ENCODE results near the gene ZNF516.

ZNF516 gene

DNA sequence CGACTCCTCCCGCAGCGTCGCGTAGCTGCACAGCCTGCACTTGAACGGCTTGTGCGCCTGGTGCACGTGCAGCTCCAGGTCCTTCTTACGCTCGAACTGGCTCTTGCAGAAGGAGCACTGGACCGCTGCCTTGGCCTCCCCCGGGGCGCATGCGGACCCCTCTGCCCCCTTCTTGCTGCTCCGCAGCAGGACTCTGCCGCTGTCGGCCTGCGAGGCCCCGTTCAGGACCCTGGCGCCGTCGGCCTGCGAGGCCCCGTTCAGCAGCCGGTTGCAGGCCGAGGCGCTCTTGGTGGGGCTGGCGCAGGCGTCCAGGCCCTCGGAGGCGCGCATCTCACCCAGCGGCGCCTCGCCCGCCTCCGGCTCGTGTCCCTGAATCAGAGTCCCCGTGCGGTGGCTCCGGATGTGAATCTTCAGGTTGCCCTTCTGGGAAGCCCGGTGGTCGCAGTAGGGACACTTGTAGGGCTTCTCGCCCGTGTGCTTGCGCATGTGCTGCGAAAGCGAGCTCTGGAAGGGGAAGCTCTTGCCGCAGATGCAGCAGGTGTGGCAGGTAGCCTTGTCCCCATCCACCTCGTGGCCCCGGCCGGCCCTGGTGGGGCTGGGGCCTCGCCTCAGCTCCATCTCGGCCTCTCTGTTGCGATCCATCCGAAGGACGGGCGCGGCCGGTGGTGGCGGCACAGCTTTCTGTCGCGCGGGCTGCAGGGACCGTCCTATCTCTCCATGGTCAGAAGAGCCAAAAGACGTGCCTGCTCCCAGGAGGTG lies 52.5 kb downstream of the ZNF516 start:
- H3K4me3 ChIP-seq (ENCODE audit: low read depth, low read length): no peak overlapping the region

DNA sequence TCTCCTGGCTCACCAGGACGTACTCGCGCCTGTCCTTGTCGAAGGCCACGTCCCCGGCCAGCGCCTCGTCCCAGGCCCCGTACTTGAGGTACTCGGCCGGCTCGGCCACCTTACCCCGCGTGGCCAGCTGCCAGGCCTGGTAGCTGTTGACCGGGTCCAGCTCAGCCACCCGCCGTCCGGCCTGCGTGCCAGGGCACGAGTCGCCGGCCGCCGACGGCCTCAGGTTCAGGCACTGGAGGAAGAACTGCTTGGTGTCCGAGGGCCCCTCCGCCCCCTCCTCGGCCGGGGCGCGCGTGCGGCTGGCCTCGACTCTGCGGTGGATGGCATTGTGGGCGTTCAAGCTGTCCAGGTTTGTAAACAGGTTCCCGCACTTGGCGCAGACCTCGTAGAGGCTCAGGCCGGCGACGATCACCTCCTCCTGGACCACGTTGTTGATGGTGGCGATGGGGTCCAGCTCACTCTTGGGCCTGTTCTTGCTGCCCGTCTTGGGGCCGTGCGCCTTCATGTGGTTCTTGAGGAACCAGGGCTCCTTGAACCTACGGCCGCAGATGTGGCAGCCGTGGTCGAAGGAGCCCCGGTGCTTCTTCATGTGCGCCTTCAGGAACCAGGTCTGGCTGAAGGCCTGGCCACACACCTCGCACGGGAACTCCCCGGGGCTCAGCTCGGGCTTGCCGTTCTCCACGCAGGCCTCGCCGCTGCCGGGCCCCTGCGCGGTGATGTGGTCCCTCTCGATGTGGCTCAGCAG lies 53.2 kb downstream of the ZNF516 start:
- H3K4me3 ChIP-seq (ENCODE audit: low read depth, low read length): no peak overlapping the region

DNA sequence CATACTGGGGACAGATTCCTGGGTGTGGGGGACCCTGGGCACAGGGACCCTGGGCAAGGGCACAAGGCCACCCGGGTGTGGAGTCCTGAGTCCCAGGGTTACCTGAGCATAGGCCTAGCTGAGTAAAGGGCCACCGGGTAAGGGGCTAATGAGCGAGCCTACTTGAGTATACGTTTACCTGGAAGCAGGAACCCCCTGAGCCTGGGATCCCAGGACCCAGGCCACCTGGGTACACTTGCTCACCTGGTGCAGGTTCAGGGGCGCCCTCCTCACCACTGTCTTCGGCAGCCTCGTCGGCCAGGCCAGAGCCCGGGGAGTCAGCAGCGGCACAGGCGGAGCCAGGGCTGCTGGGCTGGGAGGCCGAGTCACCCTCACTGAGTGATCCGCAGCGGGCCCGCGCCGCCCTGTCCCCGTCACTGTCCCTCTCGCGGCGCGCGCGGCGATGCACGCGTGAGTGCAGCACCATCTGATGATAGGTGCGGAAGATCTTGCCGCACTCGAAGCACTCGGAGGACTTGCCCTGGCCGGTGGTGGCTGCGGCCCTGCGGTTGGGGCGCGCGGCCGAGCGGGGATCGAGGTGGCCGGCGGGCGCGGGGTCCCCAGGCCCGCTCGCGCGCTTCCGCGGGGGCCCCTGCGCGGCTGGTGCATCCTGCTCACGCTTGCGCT lies 53.9 kb downstream of the ZNF516 start:
- no peak overlapping the region for H3K4me3 ChIP-seq (ENCODE audit: low read depth, low read length)

DNA sequence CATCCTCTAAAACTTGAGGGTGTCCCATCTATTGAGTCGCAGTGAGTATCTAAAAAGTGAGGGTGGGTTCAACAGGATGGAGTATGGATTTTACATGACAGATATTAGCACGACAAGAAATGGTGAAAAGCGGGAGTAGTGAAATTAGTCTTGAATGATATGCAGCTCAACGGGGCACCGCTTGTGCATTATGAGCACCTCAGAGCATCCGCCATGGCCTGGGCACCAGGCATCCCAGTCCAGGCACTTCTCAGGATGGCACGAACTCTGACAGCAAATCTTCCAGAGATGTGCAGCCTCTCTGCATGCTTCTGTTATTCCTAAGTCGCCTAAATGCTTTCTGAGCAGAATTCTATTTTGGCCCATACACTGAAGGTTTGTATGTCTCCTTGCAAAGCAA lies 57.1 kb downstream of the ZNF516 start:
- H3K4me3 ChIP-seq (ENCODE audit: low read depth, low read length): no peak overlapping the region

DNA sequence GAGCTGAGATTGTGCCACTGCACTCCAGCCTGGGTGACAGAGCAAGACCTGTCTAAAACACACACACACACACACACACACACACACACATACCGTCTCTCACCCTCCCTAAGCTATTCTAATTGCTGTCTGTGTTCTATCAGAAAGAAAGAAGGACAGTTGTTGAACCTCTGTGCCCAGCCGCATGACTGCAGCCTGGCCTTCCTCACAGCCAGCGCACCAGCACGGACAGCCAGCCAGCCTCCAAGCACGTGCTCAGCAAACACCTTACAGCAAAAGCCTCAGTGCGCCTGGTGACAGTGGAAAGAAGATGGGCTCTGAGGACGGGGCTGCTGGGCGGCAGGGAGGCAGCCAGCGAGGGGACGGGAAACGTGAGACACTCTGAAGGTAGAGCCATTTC lies 58.0 kb downstream of the ZNF516 start:
- H3K4me3 ChIP-seq (ENCODE audit: low read depth, low read length): no peak overlapping the region

DNA sequence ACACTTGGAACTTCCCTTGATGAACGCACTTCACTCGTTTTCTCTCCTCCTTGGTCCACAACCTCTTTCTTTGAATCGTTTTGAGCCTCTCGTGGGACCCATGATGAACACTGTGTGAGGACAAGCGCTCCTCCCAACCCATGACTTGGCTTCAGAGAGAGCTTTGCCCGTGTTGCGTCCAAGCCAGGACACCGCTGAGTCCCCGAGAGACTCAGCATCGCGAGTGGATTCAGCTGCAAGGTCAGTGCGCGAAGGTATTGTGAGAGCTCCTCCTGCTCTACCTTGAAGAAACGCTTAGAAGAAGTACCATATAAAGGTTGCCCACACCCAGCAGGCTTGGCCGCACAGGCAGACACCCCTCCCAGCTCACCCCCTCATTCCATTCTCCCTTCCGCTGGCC lies 58.7 kb downstream of the ZNF516 start:
- no peak overlapping the region for H3K4me3 ChIP-seq (ENCODE audit: low read depth, low read length)

DNA sequence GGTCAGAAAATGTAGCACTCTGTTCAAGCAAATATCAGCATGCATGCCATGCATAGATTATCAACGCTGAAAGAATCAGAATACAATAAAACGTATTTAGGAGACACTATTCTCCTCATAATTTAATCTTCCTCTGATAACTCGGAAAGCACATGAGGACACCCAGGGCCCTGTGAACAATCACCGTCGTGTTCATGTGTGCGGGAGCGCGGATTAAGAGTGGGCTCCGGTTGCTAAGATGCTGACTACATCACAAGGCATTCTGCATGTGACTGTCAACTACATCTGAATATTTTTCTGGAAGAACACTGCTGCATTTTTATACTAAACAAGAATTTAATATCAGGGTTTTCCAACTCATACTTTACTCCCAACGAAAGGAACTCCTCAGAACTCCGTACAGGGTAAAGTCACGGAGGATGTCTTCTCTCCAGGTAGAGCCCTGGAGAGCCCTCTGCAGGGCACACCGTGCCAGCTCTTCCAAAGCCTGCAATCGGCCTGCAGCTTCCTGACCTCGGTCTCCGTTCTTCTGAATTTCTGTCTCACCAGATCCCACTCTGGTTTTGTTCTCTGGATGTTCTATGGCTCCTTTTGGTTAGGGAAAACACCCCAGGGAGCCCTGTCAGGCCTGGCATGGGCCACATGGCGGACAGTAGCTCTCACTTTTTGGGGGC lies 59.6 kb downstream of the ZNF516 start:
- H3K4me3 ChIP-seq (ENCODE audit: low read depth, low read length): no peak overlapping the region

DNA sequence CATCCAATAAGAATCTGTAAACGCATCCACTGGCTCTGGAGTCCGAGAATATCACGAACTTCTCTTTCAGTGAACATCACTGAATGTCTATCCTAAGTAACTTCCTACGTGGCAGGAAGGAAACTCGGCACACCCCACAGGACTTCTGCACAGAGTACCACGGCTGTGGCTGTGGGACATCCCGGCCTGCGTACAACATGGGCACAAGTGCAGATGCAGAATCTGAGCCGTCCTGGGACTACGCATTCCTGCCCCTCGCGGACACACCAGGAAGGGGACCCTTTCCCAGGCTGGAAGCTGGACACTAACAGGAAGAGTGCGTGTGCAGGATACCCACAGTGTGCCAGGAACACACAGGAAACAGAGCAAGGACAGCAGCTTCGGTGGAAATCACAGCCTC lies 60.6 kb downstream of the ZNF516 start:
- H3K4me3 ChIP-seq (ENCODE audit: low read depth, low read length): no peak overlapping the region

DNA sequence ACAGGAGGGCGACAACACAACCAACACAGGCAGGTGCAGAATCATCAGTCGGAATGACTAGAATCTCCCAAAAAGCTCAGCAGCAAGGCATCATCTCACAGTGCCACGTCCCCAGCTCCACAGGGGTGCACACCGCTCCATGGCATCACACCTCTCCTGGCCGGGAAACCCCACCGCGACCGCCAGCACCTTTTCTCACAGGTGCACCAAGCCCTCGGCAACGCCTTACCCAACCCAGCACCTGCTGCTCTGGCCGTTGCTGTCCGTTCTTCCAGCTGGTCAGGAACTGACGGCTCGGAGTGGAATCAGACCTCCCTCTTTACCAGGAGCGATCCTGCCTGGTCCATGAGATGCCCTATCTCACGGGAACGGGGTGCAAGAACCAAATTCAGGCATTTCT lies 61.3 kb downstream of the ZNF516 start:
- H3K4me3 ChIP-seq (ENCODE audit: low read depth, low read length): no peak overlapping the region

DNA sequence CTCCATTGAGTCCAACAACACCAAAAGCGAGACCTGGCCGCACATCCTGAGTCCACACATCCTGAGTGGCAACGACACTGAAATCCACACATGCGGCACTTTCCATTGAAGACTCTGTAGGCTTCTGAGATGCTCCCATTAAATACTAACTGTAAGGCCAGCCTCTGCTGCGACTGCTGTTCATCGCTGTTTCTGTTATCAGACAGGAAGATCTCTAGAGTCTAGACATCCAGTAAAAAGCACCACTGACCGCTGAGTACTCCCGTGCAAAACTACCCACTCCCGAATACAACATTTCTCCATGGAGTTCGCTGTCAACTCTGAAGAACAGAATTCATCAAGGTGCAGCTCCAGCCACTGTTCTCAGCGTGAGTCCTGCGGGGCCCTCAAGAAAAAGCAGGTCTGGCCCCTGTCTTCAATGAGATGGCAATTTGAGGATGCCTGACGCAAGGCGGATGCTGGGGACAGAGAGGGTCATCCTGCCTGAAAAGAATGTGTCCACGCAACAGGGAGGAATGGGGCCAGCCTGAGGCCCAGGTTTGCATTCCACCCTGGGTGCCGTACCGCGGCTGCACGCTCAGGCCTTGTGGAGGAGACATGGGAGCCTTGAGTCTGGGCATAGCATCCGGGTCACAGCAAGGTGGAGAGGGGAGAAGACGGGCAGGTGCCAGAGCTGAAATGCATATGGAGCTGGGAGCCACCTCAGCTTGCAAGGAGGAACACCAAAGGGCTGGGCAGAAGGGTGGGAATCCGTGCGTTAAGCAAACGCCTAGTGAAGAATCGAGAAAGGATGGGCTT lies 61.9 kb downstream of the ZNF516 start:
- H3K4me3 ChIP-seq (ENCODE audit: low read depth, low read length): no peak overlapping the region

DNA sequence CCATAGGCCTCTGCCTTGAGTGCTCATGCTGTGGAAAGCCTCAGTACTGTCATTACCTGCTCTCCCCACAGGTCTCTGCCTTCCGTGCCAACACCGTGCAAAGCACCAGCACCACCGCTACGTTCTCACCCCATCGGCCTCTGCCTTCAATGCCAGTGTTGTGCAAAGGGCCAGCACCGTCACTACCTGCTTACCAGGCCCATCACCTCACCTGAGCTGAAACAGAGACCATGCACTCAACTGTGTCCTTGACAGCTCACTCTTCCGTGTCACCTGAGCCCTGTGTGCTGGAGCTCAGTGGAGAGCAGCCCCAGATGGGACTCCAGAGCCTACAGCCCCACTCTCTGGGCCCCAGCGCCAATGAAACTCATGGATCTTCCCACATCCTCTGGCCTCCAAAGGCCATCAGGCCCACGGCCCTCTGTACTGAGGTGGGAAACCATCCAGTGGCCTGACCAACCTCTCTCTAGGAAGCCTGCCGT lies 62.7 kb downstream of the ZNF516 start:
- no peak overlapping the region for H3K4me3 ChIP-seq (ENCODE audit: low read depth, low read length)

DNA sequence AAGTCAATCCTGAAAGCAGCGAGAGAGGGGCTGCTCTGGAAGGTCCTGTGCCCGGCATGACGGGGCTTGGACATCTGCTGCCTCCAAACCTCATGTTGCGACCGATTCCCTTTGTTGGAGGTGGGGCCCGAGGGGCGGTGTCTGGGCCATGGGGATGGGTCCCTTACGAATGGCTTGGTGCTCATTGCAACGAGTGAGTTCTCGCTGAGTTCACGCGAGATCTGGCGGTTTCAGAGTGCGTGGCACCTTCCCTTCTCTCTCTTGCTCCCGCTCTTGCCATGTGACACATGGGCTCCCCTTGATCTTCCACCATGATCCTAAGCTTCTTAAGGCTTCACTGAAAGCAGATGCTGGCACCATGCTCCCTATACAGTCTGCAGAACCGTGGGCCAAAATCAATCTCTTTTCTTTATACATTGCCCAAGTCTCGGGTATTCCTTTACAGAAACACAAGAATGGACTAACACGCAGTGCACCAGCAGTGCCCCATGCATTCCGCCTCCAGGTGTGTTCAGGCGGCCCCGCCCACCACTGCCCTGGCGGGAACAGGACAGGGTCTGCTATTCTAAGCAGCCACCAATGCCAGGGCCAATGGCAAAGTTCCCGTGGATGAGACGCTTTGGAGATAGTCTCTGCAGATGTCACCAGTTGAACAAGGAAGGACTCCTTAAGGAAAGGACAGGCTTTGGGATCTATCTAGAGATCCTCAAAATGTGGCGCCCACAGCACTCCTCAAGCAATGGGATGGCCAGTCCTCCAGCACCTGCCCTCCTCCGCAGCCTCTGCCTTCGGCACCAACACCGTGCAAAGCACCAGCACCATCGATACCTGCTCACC lies 63.4 kb downstream of the ZNF516 start:
- H3K4me3 ChIP-seq (ENCODE audit: low read depth, low read length): no peak overlapping the region

DNA sequence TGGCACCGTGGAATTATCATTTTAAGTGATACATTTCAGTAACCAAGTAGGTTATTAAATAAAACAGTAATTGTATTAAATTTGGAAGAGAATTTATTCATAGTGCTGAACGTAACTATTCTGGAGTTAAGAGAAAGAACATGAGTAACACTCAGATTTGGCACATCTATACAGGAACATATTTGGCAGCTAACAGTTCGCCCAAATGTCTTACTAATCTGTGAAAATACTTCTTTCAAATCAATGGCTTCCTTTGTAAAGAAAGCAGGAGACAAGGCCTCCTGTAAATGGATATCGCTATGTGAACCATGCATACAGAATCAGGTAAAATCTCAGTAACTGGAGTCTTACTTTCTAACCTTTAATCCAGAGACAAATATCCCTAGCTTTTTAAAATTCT lies 64.4 kb downstream of the ZNF516 start:
- no peak overlapping the region for H3K4me3 ChIP-seq (ENCODE audit: low read depth, low read length)

DNA sequence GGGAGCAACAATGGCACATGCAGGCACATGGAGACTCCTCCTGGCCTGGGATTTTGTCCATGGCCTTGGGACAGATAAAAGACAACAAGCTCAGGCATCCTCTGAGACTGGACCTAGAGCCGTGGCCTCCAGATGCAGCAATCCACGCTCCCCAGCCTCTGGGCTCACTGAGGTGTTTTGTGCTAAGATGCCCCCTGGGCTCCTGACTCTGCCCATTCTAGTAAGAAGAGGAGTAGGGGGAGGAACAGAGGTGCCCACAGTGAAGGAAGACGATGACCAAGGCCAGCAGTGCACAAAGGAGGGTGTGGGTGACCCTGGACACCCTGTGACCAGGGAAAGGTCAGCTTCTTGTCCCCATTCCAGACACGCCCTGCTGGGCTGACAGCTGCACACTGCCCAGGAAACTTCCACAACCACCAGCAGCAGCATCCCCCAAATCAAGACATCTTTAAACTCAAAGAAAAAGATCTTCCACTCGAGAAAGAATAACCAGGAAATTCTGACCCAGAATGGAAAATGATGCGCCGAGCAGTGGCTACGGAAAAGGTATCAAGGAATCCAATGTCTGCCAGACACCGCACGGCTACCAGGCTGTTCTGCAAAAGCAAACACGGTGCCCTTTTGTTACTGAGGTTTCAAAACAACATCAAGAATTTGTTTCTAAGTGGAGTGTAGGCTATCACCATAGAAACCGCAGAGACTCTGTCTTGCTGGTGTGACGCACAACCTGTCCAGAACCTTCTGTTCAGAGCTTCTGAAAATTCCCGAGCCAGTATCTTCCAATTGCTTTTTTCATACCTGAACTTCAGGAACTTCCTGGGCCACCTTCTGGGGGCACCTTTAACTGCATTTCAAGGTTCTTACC lies 65.5 kb downstream of the ZNF516 start:
- no peak overlapping the region for H3K4me3 ChIP-seq (ENCODE audit: low read depth, low read length)

DNA sequence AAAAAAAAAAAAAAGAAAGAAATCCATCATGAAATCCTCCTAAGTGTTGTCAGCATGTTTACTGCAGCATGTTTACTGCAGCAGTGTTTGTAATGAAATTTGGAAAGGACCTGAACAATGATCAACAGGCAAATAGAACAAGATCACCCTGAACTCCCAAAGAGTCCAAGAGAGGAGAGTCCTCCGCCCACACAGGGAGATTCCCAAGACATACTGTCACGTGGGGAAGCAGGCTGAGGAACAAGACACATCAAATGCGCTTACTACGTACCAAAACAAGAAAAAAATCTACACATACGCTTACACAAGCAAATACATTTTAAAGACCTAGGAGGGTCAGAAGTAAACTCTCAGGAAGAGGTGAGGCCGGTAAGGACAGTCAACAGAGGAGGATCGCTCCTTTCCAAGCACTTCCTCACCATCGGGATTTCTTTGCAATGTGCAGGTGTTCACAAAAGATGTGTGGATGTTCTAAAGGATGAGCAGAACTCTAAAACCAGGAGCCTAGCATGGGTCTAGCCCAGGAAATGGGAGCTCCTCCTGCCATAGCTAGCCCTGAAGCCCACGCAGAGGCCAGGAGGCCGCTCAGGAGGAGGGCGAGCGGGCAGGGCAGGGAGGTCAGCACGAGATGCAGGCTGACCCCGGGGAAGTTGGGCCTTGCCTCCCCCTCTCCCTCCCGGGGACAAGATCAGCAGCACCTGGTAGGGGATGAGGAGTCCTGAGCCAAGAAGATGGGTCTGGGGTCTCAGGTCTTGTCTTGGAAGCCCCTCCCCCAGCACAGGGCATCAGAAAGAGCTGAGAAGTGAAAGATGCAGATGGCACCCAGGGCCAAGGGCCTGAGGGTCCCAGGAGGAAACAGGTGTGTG lies 66.4 kb downstream of the ZNF516 start:
- no peak overlapping the region for H3K4me3 ChIP-seq (ENCODE audit: low read depth, low read length)

DNA sequence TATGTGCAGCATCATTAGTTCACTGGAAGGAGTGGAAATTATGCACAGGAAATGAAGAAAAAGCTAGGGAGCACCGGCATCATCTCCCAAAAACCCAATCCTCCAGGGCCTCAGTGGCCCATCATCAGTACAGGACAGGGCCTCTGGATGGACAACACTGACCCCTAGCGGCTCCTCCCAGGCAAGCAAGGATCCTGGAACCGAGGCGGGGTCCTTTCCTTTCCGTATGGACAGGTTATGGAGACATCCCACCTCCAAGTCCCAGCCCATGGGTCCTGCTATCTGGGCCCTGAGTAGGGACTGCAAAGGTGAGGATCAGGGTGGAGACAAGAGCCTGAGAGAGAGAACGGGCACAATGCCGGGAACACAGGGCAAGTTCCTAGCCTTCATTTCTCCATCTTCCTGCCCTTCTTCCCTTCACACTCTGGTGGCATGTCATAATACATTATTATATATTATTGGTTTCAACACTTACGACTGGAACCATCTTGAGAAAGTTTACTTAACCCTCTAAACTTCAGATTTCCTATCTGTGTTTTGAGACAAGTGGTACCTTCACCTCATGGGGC lies 68.2 kb downstream of the ZNF516 start:
- no peak overlapping the region for H3K4me3 ChIP-seq (ENCODE audit: low read depth, low read length)
